ENCODE results near the gene PDZD2. TPM values are rescaled to one million over a fixed set of nuclear protein-coding genes. Genes with fewer than 3 reads are reported as not detected.

PDZD2 gene
- total RNA-seq, 4 donors from 2014 or later, result 2.8 to 5.3 (median 4.0) TPM

- Histone ChIP-seq H3K36me3 (no peaks in the 10 kb centered on the region), H3K9me3 (no peaks in the 10 kb centered on the region), H3K4me3 (no peak overlapping the region), H3K27ac (no peak overlapping the region), H3K4me1 (no peaks in the 10 kb centered on the region), H3K27me3 (no peaks in the 10 kb centered on the region)
- in situ Hi-C loops (cut with MboI; ENCODE audit: low sequenced_read_pairs in 4 of 4) (no loop called here), intact Hi-C loops (cut with DNase I; ENCODE audit: low total_unique reads) (no loop called here)
- no peak for DNase-seq
- ATAC-seq, result no peak
- TF ChIP-seq POLR2A (IDR thresholded peaks at IDR 0.05) (no peak), CTCF (IDR thresholded peaks at IDR 0.05 in 4 of 5, conservative IDR thresholded peaks at IDR 0.05 in 1 of 5) (no peak)
Observed at GRCh38 chr5:31798168-31798567, 159.2 kb downstream of the PDZD2 start.

- no peak for DNase-seq
- intact Hi-C loops (cut with DNase I; ENCODE audit: low total_unique reads), result no loop called here
Observed at GRCh38 chr5:31800351-31800750, 161.4 kb downstream of the PDZD2 start.

DNA sequence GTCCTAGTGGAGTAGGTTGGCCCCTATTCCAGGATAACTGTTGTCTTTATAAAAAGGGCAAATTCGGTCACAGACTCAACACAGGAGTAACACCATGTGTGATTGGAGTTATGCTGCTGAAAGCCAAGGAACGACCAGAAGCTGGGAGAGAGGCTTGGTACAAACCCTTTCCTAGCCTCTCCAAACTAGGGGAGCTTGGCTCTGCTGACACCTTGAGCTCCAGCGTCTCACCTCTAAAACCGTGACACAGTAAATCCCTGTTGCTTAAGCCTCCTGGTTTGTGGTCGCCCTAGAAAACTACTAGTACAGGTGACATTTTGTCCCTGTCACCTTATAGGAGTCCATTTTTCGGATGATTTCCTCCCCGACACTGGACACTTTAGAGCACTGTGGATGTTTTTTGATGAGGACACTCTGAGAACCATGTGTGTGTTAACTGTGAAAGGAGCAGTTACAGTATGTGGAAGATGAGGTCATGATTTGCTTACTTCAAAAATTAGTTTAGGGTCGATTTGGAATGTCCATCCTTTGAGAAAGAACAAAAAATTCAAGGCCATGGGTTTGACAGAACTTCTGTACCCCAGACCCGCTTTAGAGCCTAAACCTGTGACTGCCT, 167.0 kb downstream of the PDZD2 start:
- H3K36me3 ChIP-seq, result no peaks in the 10 kb centered on the region
- intact Hi-C loops (cut with DNase I; ENCODE audit: low total_unique reads), result no loop called here
- H3K27ac ChIP-seq, result no peak overlapping the region
- H3K4me3 ChIP-seq, result no peak overlapping the region
- peaks cover 0 to under 1% of the 10 kb centered on the region in 2 donors for H3K4me1 ChIP-seq
- ATAC-seq (no peak), DNase-seq (no peak)
- in situ Hi-C loops (cut with MboI; ENCODE audit: low sequenced_read_pairs in 4 of 4), result loop anchor here in 2 of 4 donors (25.0 kb wide), 1 partner anchor 219 kb away; no protein-coding TSS in a partner anchor
- TF ChIP-seq POLR2A (IDR thresholded peaks at IDR 0.05), result no peak
- TF ChIP-seq CTCF (IDR thresholded peaks at IDR 0.05 in 4 of 5, conservative IDR thresholded peaks at IDR 0.05 in 1 of 5), result no peak
- no peaks in the 10 kb centered on the region for H3K27me3 ChIP-seq
- no peaks in the 10 kb centered on the region for H3K9me3 ChIP-seq

More at GRCh38 chr5:31800351-31800750, 161.4 kb downstream of the PDZD2 start:
- TF ChIP-seq CTCF (IDR thresholded peaks at IDR 0.05 in 4 of 5, conservative IDR thresholded peaks at IDR 0.05 in 1 of 5) (no peak), POLR2A (IDR thresholded peaks at IDR 0.05) (no peak)
- Histone ChIP-seq H3K36me3 (no peaks in the 10 kb centered on the region), H3K4me3 (no peak overlapping the region), H3K4me1 (no peaks in the 10 kb centered on the region), H3K27me3 (no peaks in the 10 kb centered on the region), H3K27ac (no peak overlapping the region), H3K9me3 (no peaks in the 10 kb centered on the region)
- ATAC-seq, result no peak
- in situ Hi-C loops (cut with MboI; ENCODE audit: low sequenced_read_pairs in 4 of 4), result loop anchor here in 2 of 4 donors (25.0 kb wide), 1 partner anchor 213 kb away; no protein-coding TSS in a partner anchor

GRCh38 chr5:31806561-31806960, 167.6 kb downstream of the PDZD2 start:
- H3K27me3 ChIP-seq, result no peaks in the 10 kb centered on the region
- no peak for ATAC-seq
- no peak for DNase-seq
- no peak overlapping the region for H3K4me3 ChIP-seq
- no peaks in the 10 kb centered on the region for H3K36me3 ChIP-seq
- TF ChIP-seq POLR2A (IDR thresholded peaks at IDR 0.05), result no peak
- no peak for TF ChIP-seq CTCF (IDR thresholded peaks at IDR 0.05 in 4 of 5, conservative IDR thresholded peaks at IDR 0.05 in 1 of 5)
- H3K27ac ChIP-seq, result no peak overlapping the region
- H3K9me3 ChIP-seq, result no peaks in the 10 kb centered on the region
- in situ Hi-C loops (cut with MboI; ENCODE audit: low sequenced_read_pairs in 4 of 4), result loop anchor here in 2 of 4 donors (25.0 kb wide), 1 partner anchor 219 kb away; no protein-coding TSS in a partner anchor
- intact Hi-C loops (cut with DNase I; ENCODE audit: low total_unique reads), result no loop called here
- peaks cover 0 to 7% of the 10 kb centered on the region in 2 donors for H3K4me1 ChIP-seq

Measured in gastrocnemius medialis (tissue), 4 donors.